HG03196 (cell line): ENCODE results near the gene PSMB11.
"Not testable (repeated sequence)": the region's sequence is repeated elsewhere in the genome, so short reads cannot be mapped to it uniquely, and the experiment has no call there.

Experiments used
- ATAC-seq: cut with Tn5 transposase; IDR thresholded peaks from one replicate; pipeline ENCODE4 v1.9.1; 2021; ENCODE audit not compliant: unreplicated experiment

The PSMB11 gene

GRCh38 chr14:23013054-23013748, 28.8 kb upstream of the PSMB11 start:
- no peak for ATAC-seq

DNA sequence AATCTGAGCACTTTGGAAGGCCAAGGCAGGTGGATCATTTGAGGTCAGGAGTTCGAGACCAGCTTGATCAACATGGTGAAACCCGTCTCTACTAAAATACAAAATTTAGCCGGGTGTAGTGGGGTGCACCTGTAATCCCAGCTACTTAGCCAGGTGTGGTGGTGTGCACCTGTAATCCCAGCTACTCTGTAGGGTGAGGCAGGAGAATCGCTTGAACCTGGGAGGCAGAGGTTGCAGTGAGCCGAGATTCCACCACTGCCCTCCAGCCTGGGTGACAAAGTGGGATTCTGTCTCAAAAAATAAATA, 28.3 kb upstream of the PSMB11 start:
- ATAC-seq: not testable (repeated sequence)

GRCh38 chr14:23015618-23016017, 26.4 kb upstream of the PSMB11 start:
- no peak for ATAC-seq

- no peak for ATAC-seq
These were observed 24.9 kb upstream of the PSMB11 start for GRCh38 chr14:23017091-23017490.

DNA sequence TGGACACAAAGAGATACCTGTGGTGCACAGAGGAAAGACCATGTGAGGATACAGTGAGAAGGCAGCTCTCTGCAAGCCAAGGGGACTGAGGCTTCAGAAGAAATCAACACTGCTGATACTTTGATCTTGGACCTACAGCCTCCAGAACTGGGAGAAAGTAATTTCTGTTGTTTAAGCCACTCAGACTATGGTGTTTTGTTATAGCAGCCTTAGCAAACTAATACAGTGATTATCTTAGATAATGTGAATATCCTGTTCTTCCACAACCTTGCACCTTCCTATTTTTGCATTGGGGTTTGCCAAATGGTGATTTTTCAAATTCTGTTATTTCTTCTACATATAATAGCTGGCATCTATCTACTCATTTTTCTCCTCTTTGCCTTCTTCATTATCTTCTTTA, 23.9 kb upstream of the PSMB11 start:
- no peak for ATAC-seq

GRCh38 chr14:23020143-23021128, 21.6 kb upstream of the PSMB11 start:
- no peak for ATAC-seq

DNA sequence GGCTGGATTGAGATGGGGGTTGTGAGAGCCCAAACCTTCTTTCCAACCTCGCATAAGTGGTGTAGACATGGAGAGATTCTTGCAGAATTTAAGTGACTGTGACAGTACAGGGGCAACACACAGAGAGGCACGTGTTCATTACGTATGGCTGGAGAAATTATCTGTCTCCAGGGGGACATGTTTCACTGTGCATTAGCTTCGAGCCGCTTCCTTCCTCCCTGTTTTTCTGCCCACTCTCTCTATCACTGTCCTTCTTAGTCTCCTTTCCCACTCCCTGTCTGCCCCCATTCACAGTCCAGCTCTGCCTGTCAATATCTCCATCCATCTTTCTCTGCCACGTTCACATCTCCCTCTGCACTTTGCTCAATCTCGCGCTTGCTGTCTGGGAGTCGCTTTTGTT, 20.6 kb upstream of the PSMB11 start:
- no peak for ATAC-seq

DNA sequence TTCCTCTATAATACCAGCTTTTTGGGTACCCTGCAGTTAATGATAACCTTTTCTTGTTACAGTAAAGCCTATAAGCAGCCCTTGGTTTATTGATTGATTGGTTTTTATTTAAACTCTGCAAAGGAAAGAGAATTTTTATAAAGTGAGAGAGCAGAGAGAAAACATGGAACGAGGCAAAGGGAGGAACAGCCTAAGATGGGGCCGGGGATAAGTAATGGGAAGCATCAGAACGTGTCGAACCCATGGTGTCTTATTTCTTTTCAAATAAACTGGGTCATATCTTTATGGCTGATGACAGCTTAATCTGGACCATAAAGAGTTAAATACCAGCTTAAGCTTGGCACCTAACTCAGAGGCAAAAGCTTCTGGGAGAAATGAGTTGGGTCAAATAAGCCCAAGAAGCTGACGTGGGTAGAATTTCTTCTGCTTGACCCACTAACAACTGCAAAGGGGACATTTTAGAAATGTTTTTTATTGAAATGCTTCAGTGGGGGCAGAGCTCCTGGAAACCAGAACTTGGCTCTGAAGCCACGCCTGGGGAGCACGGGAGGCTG, 20.0 kb upstream of the PSMB11 start:
- no peak for ATAC-seq

- ATAC-seq: no peak
These were observed 18.8 kb upstream of the PSMB11 start for GRCh38 chr14:23023022-23023794.

DNA sequence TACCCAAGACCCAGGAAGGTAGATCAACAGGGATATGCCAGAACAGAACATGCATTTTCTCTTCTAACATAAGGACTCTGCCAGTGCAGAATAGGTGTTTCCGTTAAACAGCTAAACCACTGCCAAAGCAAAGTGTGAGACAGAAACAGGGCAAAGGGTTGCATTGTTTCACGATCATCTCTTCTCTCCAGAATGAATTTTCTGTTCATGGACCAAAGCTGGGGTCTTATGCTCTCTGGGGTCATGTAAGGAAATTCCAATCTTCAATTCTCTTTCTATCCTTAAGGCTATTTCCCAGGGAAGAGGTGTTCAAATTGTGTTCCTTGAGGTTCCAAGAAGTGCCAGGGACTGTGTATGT, 18.2 kb upstream of the PSMB11 start:
- ATAC-seq: no peak

DNA sequence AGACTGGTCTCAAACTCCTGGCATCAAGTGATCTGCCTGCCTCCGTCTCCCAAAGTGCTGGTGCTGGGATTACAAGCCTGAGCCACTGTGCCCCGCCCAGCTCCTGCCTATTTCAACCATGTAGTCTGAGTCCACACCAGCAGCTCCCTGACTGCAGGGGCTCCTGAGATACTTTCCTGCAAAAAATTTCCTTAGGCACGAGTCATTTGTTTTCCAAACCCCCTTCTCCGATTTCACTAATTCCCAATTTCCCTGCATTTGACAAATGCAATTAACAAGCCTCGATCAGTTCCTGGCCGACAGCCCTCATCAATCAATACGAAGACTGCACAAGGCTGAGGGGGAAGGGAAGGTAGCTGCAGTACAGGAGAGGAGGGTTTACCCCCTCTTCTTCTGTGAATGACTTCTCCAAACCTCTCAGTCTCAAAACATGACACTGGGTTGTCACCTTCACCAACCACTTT, 17.4 kb upstream of the PSMB11 start:
- no peak for ATAC-seq

- ATAC-seq: no peak
These were observed 16.7 kb upstream of the PSMB11 start for GRCh38 chr14:23025151-23025814.

GRCh38 chr14:23028799-23029198, 13.2 kb upstream of the PSMB11 start:
- no peak for ATAC-seq

- no peak for ATAC-seq
These were observed 11.1 kb upstream of the PSMB11 start for GRCh38 chr14:23030936-23031335.

GRCh38 chr14:23033251-23033727, 8.7 kb upstream of the PSMB11 start:
- no peak for ATAC-seq

DNA sequence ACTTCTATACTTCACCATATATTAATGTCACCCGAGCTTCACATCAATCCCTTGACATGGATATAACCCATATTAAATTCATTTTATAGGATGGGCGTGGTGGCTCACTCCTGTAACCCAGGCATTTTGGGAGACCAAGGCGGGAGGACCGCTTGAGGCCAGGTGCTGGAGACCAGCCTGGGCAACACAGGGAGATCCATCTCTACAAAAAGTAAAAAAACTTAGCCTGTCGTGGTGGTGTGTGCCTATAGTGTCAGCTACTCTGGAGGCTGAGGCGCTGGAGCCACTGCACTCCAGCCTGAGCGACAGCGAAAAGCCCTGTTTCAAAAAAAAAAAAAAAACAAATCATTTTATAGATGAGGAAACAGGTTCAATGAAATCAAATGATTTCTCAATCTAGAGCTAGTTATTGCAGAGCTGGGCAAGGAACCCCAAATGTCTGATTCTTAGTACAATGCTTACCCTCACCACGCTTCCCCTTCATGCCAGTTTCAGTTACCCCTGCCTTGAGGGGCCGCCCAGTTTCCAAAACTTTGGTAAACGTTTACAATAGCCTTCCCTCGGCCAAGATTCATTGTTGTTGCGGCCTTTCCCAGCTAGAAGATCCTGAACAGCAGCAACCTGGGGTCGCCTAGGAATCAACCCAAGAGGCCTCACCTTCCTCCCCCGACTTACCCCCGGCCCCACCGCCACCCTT, 8.1 kb upstream of the PSMB11 start:
- ATAC-seq: no peak

DNA sequence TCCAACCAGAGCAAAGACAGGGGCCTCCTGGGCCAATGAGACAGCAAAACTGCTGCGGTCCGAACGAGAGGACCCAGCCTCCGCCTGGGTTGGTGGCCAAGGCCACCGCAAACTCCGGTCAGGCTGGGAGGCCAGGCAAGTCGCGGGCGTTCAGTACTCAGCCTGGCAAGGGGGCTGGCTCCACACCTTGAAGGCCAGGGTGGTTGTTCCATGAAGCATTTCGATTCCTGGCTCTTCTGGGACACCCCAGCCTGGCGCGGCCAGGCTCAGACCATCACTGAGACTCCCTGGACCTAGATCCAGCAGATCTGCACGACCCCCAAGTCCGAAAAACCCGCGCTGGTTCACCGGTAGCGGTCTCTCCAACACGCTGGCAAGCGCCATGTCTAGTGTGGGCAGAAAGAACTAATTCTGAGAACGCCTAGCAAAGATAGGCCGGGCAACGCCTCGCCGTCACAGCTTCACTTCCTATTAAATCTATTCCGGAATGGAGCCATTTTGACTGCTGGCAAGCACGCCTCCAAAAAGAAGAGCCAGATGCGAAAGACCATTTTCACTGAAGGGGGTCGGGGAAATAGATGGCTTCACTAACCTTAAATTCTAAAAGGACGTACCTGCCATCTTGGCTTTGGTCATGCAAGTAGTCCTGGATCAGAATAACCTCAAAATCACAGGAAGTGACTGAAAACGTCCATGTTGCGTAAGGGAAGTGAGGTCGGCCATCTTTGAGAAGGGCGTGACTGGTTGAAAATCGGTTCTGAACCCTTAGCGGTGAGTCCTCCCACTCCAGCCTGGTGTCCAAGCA, 7.3 kb upstream of the PSMB11 start, which contains the start of gene PSMB5:
PSMB5 (minus strand) TSS at position 403 of the 805 bp plus-strand sequence; CDS start at position 384, 19 bp downstream.
- peak; percentile 94 for ATAC-seq

- ATAC-seq: no peak
These were observed 6.5 kb upstream of the PSMB11 start for GRCh38 chr14:23035303-23036144.
